ENCODE measurements around the gene CCDC186.

GRCh38 chr10:114077815-114078219 is 96.2 kb downstream of the CCDC186 start:
- no peak for TF ChIP-seq CTCF (IDR thresholded peaks at IDR 0.05 in 8 of 11, conservative IDR thresholded peaks at IDR 0.05 in 3 of 11)
- no peak for TF ChIP-seq POLR2A (IDR thresholded peaks at IDR 0.05)
- no peak for TF ChIP-seq POLR2AphosphoS5 (IDR thresholded peaks at IDR 0.05)
